K562 (cell line): Measurements from ENCODE around the gene ST3GAL5. TPM values are rescaled to one million over a fixed set of nuclear protein-coding genes. Genes with fewer than 3 reads are reported as not detected.

ENCODE experiments used
- CBFA2T2 ChIP-seq: fragments of 450-650 bp; conservative IDR thresholded peaks from 2 replicates; pipeline ENCODE4 v1.6.1; 2017; ENCODE audit warnings: mild to moderate bottlenecking
- CBX8 ChIP-seq: fragments of 200-600 bp; sonication (generic); IDR thresholded peaks from 2 replicates; pipeline ENCODE4 v1.6.1; 2012; ENCODE audit warnings: borderline replicate concordance, mixed run types, low read depth, mild to moderate bottlenecking, moderate library complexity, mixed read lengths, low read length, control low read depth, inconsistent platforms; ENCODE audit not compliant: poor library complexity, severe bottlenecking; ENCODE audit errors: extremely low read depth
- EGR1 ChIP-seq: fragments of 450-650 bp; conservative IDR thresholded peaks from 2 replicates; pipeline ENCODE4 v1.6.1; 2017; ENCODE audit warnings: mild to moderate bottlenecking
- EP300 ChIP-seq: IDR thresholded peaks from 2 replicates; pipeline ENCODE4 v1.6.1; 2012; ENCODE audit warnings: low read length, improper control_type of control experiment
- FOS ChIP-seq: IDR thresholded peaks from 3 replicates; pipeline ENCODE4 v1.6.1; 2011; ENCODE audit not compliant: insufficient read length; ENCODE audit errors: extremely low read depth
- JUNB ChIP-seq: fragments of 450-650 bp; formaldehyde crosslinking; conservative IDR thresholded peaks from 2 replicates; pipeline ENCODE4 v1.4.0; 2020; ENCODE audit warnings: mild to moderate bottlenecking
- LEF1 ChIP-seq: fragments of 450-650 bp; IDR thresholded peaks from 2 replicates; pipeline ENCODE4 v1.6.1; 2016; ENCODE audit warnings: mild to moderate bottlenecking
- MAZ ChIP-seq, 2 experiments: fragments of 450-650 bp in 1 of 2; sonication (generic) in 1 of 2; formaldehyde crosslinking; IDR thresholded peaks in 1 of 2; conservative IDR thresholded peaks in 1 of 2; 2 replicates each; pipeline versions ENCODE4 v1.4.0 to v1.5.0; 2020; ENCODE audit warnings: mild to moderate bottlenecking in 1 of 2, missing genetic modification reagents in 1 of 2
- MCM7 ChIP-seq, 2 experiments: fragments of 450-650 bp; IDR thresholded peaks; 2 replicates each; pipeline ENCODE4 v1.6.1; 2016 to 2018
- RBM15 ChIP-seq: fragments of 200-400 bp; formaldehyde crosslinking; IDR thresholded peaks from 2 replicates; pipeline ENCODE4 v1.6.1; 2018; ENCODE audit warnings: mild to moderate bottlenecking, low read length, moderate library complexity; ENCODE audit not compliant: insufficient read depth
- TAL1 ChIP-seq: fragments of 450-650 bp; IDR thresholded peaks from 2 replicates; pipeline ENCODE4 v1.6.1; 2016; ENCODE audit warnings: mild to moderate bottlenecking
- TEAD1 ChIP-seq, 2 experiments: fragments of 450-650 bp in 1 of 2; sonication (generic) in 1 of 2; formaldehyde crosslinking; IDR thresholded peaks; 2 replicates each; pipeline versions ENCODE4 v1.4.0 to v1.8.0; 2020 to 2022; ENCODE audit warnings: mild to moderate bottlenecking in 2 of 2, missing genetic modification reagents in 1 of 2
- ZBTB17 ChIP-seq: fragments of 450-650 bp; formaldehyde crosslinking; IDR thresholded peaks from 2 replicates; pipeline ENCODE4 v1.4.0; 2020; ENCODE audit warnings: mild to moderate bottlenecking
- ZNF239 ChIP-seq: fragments of 250-450 bp; sonication (Bioruptor Pico); IDR thresholded peaks from 2 replicates; pipeline ENCODE4 v1.4.0; 2020; ENCODE audit warnings: mild to moderate bottlenecking
- ZNF586 ChIP-seq: fragments of 450-650 bp; formaldehyde crosslinking; conservative IDR thresholded peaks from 2 replicates; pipeline ENCODE4 v1.4.0; 2020; ENCODE audit warnings: mild to moderate bottlenecking, moderate library complexity
- polyA plus RNA-seq, 8 experiments: library from polyadenylated mRNA; depleted of rRNA in 4 of 8; stranded (reverse) in 5 of 8; unstranded in 3 of 8; fragments of >200 nt; fragmentation: Nextera tagmentation in 2 of 8; fragmentation: Illumina TruSeq in 1 of 8; extraction: Ambion mirVana in 2 of 8; extraction: Trizol in 1 of 8; gene quantifications; 2 replicates each; pipeline versions ENCODE4 v1.2.1 to v1.2.3, GENCODE V29; 2011 to 2014; ENCODE audit warnings: inconsistent platforms in 1 of 8, missing spikeins in 1 of 8
- total RNA-seq, 7 experiments: library from RNA; depleted of rRNA in 6 of 7; stranded (reverse); fragments of >200 nt in 6 of 7; fragmentation: Illumina TruSeq in 2 of 7; extraction: Trizol in 2 of 7; gene quantifications; 2 replicates each; pipeline versions ENCODE4 v1.2.1 to v1.2.3, GENCODE V29; 2011 to 2021; ENCODE audit warnings: low replicate concordance in 1 of 7
- TF ChIP-seq, protein P1 (sequence below): fragments of 450-650 bp; IDR thresholded peaks from 2 replicates; pipeline ENCODE4 v1.6.1; 2017; ENCODE audit warnings: antibody characterized with exemption, mild to moderate bottlenecking
- TF ChIP-seq, protein P2 (sequence below), 2 experiments: fragments of 200-800 bp in 1 of 2; sonication (Bioruptor generic) in 1 of 2; sonication (generic) in 1 of 2; formaldehyde crosslinking in 1 of 2; IDR thresholded peaks in 1 of 2; conservative IDR thresholded peaks in 1 of 2; 2 replicates each; pipeline versions ENCODE4 v1.5.0 to v1.6.1; 2016 to 2020; ENCODE audit warnings: missing compliant biosample characterization in 1 of 2, missing genetic modification characterization in 1 of 2, missing genetic modification reagents in 1 of 2
- TF ChIP-seq, protein P3 (sequence below): sonication (generic); formaldehyde crosslinking; IDR thresholded peaks from 2 replicates; pipeline ENCODE4 v1.8.1; 2023; ENCODE audit warnings: missing genetic modification reagents, mild to moderate bottlenecking, borderline replicate concordance

ST3GAL5 gene
- total and polyA plus RNA-seq, 9 of the 15 experiments (the other 6 are each of a cell fraction or from before 2014, with no cell fraction given): 1.6 to 10.0 (median 4.2) TPM

DNA sequence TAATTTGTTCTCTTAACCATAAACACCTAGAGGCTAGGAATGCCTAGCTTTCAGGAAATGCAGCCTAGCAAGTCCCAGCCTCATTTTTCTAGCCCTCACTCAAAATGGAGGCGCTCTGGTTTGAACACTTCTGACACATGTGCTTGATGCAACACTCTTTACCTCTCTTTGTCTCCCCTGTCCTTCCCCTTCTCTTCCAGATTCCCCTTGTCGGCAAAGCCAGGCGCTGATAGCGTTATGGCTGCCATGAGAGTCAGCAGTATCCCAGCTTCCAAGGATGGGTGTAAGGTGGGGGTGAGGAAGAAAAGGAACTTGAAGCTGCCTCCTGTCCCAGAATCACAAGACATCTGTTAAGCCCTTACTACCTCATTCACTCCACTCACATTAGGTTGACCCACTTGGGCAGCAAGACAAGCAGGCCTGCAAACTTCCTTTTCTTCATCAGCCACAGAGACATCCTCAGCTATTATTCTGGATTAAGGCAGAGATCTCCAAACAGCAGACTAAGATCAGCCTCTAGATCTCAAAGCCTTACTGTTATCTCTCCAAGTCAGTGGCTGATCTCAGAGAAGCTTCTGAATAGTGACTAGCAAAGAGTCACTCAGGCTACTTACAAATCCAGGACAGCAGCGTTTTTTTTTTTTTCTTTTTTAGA lies 1.9 kb upstream of the ST3GAL5 start (continued):
- no peak for TF ChIP-seq RBM15
- TF ChIP-seq, protein P1, sequence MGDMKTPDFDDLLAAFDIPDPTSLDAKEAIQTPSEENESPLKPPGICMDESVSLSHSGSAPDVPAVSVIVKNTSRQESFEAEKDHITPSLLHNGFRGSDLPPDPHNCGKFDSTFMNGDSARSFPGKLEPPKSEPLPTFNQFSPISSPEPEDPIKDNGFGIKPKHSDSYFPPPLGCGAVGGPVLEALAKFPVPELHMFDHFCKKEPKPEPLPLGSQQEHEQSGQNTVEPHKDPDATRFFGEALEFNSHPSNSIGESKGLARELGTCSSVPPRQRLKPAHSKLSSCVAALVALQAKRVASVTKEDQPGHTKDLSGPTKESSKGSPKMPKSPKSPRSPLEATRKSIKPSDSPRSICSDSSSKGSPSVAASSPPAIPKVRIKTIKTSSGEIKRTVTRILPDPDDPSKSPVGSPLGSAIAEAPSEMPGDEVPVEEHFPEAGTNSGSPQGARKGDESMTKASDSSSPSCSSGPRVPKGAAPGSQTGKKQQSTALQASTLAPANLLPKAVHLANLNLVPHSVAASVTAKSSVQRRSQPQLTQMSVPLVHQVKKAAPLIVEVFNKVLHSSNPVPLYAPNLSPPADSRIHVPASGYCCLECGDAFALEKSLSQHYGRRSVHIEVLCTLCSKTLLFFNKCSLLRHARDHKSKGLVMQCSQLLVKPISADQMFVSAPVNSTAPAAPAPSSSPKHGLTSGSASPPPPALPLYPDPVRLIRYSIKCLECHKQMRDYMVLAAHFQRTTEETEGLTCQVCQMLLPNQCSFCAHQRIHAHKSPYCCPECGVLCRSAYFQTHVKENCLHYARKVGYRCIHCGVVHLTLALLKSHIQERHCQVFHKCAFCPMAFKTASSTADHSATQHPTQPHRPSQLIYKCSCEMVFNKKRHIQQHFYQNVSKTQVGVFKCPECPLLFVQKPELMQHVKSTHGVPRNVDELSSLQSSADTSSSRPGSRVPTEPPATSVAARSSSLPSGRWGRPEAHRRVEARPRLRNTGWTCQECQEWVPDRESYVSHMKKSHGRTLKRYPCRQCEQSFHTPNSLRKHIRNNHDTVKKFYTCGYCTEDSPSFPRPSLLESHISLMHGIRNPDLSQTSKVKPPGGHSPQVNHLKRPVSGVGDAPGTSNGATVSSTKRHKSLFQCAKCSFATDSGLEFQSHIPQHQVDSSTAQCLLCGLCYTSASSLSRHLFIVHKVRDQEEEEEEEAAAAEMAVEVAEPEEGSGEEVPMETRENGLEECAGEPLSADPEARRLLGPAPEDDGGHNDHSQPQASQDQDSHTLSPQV: peak; percentile 98
- peak; percentile 63 for TF ChIP-seq EP300
- TF ChIP-seq CBFA2T2: peak; percentile 71
- no peak; the same call in 1 of the 2 replicates for TF ChIP-seq LEF1
- peak; percentile 84 for TF ChIP-seq ZBTB17 (CRISPR knock-in tag)
- TF ChIP-seq ZNF239 (CRISPR knock-in tag): peak; percentile 75
- TF ChIP-seq ZNF586: no peak
- peak in 1 of 2 experiments; percentile 60; a peak in 1 of 4 replicates for TF ChIP-seq MAZ (CRISPR knock-in tag; conservative IDR thresholded peaks at IDR 0.05 in 1 of 2, IDR thresholded peaks at IDR 0.05 in 1 of 2)
- no peak for TF ChIP-seq EGR1
- peak in 1 of 2 experiments; percentile 53; a peak in 1 of 4 replicates for TF ChIP-seq TEAD1 (CRISPR knock-in tag; IDR thresholded peaks at IDR 0.05)
- peak; percentile 79 for TF ChIP-seq TAL1
- TF ChIP-seq MCM7 (IDR thresholded peaks at IDR 0.05): no peak
- TF ChIP-seq, protein P2, sequence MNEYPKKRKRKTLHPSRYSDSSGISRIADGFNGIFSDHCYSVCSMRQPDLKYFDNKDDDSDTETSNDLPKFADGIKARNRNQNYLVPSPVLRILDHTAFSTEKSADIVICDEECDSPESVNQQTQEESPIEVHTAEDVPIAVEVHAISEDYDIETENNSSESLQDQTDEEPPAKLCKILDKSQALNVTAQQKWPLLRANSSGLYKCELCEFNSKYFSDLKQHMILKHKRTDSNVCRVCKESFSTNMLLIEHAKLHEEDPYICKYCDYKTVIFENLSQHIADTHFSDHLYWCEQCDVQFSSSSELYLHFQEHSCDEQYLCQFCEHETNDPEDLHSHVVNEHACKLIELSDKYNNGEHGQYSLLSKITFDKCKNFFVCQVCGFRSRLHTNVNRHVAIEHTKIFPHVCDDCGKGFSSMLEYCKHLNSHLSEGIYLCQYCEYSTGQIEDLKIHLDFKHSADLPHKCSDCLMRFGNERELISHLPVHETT (CRISPR knock-in tag; conservative IDR thresholded peaks at IDR 0.05 in 1 of 2, IDR thresholded peaks at IDR 0.05 in 1 of 2): no peak
- TF ChIP-seq, protein P3, sequence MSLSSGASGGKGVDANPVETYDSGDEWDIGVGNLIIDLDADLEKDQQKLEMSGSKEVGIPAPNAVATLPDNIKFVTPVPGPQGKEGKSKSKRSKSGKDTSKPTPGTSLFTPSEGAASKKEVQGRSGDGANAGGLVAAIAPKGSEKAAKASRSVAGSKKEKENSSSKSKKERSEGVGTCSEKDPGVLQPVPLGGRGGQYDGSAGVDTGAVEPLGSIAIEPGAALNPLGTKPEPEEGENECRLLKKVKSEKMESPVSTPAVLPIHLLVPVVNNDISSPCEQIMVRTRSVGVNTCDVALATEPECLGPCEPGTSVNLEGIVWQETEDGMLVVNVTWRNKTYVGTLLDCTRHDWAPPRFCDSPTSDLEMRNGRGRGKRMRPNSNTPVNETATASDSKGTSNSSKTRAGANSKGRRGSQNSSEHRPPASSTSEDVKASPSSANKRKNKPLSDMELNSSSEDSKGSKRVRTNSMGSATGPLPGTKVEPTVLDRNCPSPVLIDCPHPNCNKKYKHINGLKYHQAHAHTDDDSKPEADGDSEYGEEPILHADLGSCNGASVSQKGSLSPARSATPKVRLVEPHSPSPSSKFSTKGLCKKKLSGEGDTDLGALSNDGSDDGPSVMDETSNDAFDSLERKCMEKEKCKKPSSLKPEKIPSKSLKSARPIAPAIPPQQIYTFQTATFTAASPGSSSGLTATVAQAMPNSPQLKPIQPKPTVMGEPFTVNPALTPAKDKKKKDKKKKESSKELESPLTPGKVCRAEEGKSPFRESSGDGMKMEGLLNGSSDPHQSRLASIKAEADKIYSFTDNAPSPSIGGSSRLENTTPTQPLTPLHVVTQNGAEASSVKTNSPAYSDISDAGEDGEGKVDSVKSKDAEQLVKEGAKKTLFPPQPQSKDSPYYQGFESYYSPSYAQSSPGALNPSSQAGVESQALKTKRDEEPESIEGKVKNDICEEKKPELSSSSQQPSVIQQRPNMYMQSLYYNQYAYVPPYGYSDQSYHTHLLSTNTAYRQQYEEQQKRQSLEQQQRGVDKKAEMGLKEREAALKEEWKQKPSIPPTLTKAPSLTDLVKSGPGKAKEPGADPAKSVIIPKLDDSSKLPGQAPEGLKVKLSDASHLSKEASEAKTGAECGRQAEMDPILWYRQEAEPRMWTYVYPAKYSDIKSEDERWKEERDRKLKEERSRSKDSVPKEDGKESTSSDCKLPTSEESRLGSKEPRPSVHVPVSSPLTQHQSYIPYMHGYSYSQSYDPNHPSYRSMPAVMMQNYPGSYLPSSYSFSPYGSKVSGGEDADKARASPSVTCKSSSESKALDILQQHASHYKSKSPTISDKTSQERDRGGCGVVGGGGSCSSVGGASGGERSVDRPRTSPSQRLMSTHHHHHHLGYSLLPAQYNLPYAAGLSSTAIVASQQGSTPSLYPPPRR (CRISPR knock-in tag): no peak
- TF ChIP-seq FOS: no peak
- TF ChIP-seq CBX8: no peak
- TF ChIP-seq JUNB (CRISPR knock-in tag): no peak
